PC-3 (cell line): ENCODE results near the gene NADK2.

ENCODE experiments used
- EZH2phosphoT487 ChIP-seq: fragments of 300-600 bp; sonication (generic); IDR thresholded peaks from 2 replicates; pipeline ENCODE4 v1.6.1; 2018; ENCODE audit warnings: mild to moderate bottlenecking, antibody characterized with exemption, low read length, borderline replicate concordance
- TF ChIP-seq, protein P1 (sequence below): fragments of 300-600 bp; sonication (generic); conservative IDR thresholded peaks from 2 replicates; pipeline ENCODE4 v1.5.1; 2017; ENCODE audit warnings: antibody characterized with exemption, low read depth, mild to moderate bottlenecking, low read length

DNA sequence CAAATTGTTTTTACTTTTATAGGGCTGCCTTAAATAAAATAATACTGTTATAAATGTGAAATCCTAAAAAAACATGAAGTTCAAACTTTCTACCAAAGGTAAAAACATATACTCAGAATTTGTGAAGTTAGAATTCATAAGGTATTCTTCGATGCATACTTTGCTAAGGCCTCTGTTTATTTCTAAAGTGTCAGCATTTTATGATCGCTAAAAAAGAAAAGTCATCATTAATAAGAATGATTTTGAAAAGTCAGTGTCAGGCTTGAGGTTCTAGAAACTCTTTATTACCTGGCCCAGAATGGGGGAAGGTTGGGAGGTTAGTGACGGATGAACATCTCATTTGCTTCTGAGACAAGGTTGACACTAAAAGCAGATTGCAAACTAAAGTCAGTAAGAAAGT, 26.2 kb upstream of the NADK2 start:
- TF ChIP-seq, protein P1, sequence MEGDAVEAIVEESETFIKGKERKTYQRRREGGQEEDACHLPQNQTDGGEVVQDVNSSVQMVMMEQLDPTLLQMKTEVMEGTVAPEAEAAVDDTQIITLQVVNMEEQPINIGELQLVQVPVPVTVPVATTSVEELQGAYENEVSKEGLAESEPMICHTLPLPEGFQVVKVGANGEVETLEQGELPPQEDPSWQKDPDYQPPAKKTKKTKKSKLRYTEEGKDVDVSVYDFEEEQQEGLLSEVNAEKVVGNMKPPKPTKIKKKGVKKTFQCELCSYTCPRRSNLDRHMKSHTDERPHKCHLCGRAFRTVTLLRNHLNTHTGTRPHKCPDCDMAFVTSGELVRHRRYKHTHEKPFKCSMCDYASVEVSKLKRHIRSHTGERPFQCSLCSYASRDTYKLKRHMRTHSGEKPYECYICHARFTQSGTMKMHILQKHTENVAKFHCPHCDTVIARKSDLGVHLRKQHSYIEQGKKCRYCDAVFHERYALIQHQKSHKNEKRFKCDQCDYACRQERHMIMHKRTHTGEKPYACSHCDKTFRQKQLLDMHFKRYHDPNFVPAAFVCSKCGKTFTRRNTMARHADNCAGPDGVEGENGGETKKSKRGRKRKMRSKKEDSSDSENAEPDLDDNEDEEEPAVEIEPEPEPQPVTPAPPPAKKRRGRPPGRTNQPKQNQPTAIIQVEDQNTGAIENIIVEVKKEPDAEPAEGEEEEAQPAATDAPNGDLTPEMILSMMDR = no peak
- no peak for TF ChIP-seq EZH2phosphoT487
